Stimulated activated effector memory CD8-positive, alpha-beta T cell treated with anti-CD3 and anti-CD28 coated beads, Interleukin-12 subunit alpha, Interleukin-12 subunit beta, amount 100 ng/mL, for 72 hours (primary cell): Measurements from ENCODE around the gene CD200R1L.

Source experiments
- ATAC-seq: fragments of 150-1000 bp; cut with Tn5 transposase; 2 replicates; pipeline ENCODE4 v1.10.0; 2021
- DNase-seq, 2 donors: peaks; one replicate each; pipeline ENCODE4 v3.0.0; 2021 to 2022; ENCODE audit warnings: low spot score in 2 of 2
- H3K27ac Mint-ChIP-seq: one replicate; pipeline ENCODE4 v1.8.0; 2022; ENCODE audit warnings: mild to moderate bottlenecking, mixed read lengths
- H3K36me3 Mint-ChIP-seq: one replicate; pipeline ENCODE4 v1.8.0; 2022; ENCODE audit warnings: mild to moderate bottlenecking, mixed read lengths
- H3K4me1 Mint-ChIP-seq: one replicate; pipeline ENCODE4 v1.8.0; 2022; ENCODE audit warnings: mixed read lengths
- H3K4me3 Mint-ChIP-seq: one replicate; pipeline ENCODE4 v1.8.0; 2022; ENCODE audit warnings: mild to moderate bottlenecking, mixed read lengths
- H3K9me3 Mint-ChIP-seq: one replicate; pipeline ENCODE4 v1.8.0; 2022; ENCODE audit warnings: mixed read lengths

Gene CD200R1L

DNA sequence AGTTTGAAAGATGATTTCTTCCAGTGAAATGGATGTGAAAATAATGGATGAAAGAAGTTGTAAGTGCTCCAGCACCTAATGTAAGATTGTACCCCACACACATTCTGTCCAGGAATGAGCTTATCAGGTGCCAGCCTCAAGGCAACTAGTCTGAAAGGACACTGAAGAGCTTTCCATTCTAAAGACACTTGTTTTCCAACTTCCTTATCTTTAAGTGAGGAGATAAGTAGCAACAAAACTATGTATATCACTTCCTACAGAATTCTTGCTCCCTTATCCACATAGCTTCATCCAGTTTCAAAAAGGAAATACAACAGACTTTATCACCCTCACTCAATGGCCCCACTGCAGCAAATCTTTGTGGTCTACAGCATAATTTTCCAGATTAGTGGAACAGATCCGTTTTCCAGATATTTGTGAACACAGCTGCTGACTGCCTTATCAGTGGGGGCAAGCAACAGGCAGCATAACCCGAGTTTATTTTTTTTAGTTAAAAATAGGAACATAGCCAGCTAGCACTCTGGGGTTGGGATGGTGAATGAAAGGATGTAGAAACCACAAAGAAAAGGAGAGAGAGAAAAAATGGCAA is 60.6 kb downstream of the CD200R1L start:
- no peak overlapping the region for H3K4me3 Mint-ChIP-seq
- no peak for DNase-seq
- no peak for ATAC-seq
- H3K9me3 Mint-ChIP-seq = no peaks in the 10 kb centered on the region
- no peaks in the 10 kb centered on the region for H3K4me1 Mint-ChIP-seq
- H3K27ac Mint-ChIP-seq = no peak overlapping the region
- no peaks in the 10 kb centered on the region for H3K36me3 Mint-ChIP-seq

DNA sequence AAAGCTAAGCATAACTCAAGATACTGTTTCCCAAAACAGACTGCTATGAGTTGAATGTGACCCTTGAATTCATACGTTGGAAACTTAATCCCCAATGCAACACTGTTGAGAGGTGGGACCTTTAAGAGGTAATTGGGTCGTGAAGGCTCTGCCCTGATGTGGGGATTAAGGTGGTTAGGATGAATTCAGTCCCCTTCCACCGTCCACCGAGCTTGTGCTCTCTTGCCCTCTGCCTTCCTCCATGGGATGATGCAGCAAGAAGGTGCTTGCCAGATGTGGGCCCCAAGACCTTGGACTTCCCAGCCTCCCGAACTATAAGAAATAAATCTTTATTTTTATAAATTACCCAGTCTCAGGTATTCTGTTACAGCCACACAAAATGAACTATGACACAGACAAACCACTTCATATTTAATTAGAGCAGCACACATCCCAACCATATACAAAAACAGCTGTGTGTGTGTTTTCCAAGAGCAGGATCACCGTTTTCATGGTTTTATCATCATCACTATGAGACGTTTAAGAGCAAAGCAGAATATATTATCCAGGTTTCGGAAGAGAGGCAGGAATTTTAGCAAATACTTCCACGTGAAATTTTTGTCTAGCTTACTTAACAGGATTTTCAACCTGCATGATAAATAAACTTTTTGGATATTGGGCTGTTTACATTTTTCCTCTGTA is 61.2 kb downstream of the CD200R1L start:
- ATAC-seq (no peak), DNase-seq (no peak)
- no peaks in the 10 kb centered on the region for H3K9me3 Mint-ChIP-seq
- no peaks in the 10 kb centered on the region for H3K36me3 Mint-ChIP-seq
- H3K4me1 Mint-ChIP-seq = no peaks in the 10 kb centered on the region
- no peak overlapping the region for H3K27ac Mint-ChIP-seq
- no peak overlapping the region for H3K4me3 Mint-ChIP-seq

DNA sequence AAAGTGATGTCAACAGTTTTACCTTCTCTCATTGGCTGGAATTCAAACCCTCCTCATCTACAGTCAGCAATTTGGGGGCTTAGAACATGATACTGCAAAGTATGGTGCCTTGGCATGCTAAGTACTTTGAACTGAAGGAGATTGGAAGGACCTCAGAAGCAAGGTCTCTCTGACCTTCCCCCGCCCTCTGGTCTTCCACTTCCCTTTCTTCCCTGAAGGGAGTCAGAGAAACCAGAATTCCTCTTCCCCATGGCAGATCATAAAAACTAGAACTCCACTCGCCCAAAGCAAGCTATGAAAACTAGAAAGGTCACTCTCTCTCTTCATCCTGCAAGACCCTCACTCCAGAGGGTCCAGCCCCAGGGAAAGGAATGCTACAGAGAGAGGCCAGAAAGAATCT is 64.2 kb downstream of the CD200R1L start:
- peaks cover 9% of the 10 kb centered on the region for H3K4me1 Mint-ChIP-seq
- H3K27ac Mint-ChIP-seq = no peak overlapping the region
- no peak for ATAC-seq
- H3K9me3 Mint-ChIP-seq = no peaks in the 10 kb centered on the region
- H3K4me3 Mint-ChIP-seq = no peak overlapping the region
- H3K36me3 Mint-ChIP-seq = no peaks in the 10 kb centered on the region
- DNase-seq = peak in 1 of 2 donors; percentile 29

DNA sequence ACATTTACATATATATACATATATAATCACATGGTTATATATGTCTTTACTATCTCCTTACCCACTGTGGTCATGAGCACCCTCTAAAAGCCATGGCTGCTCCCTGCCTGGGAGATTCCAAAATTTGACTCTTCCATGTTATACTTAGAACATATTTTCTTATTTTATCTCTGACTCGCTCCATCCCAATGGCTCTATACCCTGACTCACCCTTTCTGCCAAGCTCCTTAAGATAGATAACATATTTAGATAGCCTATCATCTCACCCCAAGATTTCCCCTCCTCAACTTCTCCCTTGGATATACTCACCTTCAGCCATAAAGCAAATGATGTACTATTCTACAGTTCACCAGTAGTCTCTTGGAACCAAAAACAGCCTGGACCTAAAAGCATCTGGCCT is 65.1 kb downstream of the CD200R1L start:
- Mint-ChIP-seq H3K4me3 (no peak overlapping the region), H3K9me3 (no peaks in the 10 kb centered on the region), H3K4me1 (peaks cover 9% of the 10 kb centered on the region), H3K27ac (no peak overlapping the region), H3K36me3 (no peaks in the 10 kb centered on the region)
- no peak for DNase-seq
- ATAC-seq = no peak

DNA sequence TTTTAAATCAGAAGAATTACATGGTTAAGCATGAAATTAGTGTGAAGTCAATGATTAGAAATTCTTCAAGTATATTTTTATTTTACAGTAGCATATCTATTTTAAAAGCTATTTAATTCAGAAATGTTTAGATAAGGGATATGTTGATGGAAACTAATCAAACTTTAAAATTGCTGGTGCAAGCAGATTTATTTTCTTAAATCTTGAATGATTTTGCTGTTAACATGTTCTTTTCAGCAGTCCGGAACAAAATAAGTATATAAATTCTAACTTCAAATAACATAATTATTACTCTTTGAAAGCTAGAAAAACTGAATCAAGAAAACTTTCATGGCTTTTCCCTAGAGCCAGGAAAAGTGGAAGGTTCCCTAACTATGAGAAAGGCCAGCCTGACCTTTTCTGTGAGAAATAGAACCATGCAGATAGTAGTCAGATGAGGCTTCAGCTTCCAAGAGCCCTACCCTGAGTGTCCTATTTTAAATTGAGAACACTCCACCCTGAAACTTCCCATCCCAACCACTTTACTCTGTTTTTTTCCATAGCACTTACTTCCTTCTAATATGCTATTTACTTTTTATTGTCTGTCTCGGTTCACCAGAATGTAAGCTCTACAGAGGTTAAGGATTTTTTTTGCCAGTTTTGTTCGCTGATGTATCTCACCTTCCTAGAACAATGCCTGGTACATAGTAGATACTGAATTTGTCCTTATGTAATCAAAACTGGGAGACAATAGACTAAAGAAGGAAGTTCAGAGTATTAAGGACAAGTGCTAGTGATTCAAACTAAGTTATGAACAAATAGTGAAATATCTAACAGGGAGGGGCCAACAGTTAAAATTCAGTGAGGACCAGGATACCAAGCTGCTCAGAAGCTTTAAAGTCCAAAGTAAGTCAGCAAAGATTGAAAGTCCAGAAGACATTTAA is 66.8 kb downstream of the CD200R1L start:
- ATAC-seq = no peak
- Mint-ChIP-seq H3K4me1 (peaks cover 20% of the 10 kb centered on the region), H3K36me3 (no peaks in the 10 kb centered on the region), H3K9me3 (no peaks in the 10 kb centered on the region), H3K27ac (no peak overlapping the region), H3K4me3 (no peak overlapping the region)
- no peak for DNase-seq

DNA sequence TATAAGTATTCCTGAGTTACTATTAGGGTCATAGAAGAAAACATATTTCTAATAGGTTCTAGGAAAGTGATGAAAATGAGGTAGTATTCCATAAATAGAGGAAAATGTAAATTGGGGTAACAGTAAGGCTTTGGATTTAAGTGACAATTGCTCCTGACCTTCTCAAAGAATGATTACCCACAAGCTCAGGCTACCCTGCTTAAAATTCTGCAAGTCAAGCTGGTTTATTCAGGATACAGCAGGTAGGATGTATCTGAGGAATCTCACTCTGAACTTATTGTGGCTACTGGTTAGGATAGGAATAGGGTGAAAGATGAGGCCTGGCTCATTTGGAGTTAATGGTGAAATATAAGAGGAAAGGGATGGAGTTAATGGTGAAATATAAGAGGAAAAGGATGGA is 67.7 kb downstream of the CD200R1L start:
- Mint-ChIP-seq H3K27ac (no peak overlapping the region), H3K36me3 (no peaks in the 10 kb centered on the region), H3K4me1 (peaks cover 28% of the 10 kb centered on the region), H3K4me3 (no peak overlapping the region), H3K9me3 (no peaks in the 10 kb centered on the region)
- no peak for ATAC-seq
- DNase-seq = no peak

DNA sequence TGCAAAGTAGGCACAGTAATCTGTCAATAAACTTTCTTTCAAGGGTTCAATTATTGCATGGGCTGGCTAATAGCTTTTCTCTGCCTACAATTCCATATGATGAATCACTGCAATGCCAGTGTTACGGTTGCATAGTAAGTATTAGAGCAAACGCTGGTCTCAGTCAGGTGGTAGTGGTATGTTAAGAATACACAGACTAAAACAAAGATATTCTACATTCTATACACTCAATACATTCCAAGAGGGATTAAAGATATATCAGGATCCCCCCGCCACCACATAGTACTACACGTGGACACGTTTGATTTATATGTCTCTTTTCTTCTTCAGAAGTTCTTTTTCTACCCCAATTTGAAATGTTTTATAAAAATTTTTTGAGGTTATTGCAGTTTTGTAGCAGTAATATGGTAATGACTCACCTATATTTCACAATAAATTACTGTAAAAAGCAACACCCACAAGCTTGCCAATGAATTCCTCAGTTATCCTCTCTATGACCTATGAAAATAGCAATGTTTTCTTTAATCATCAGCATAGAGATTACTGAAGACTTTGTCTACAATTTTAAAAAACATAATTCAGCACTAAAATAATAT is 68.2 kb downstream of the CD200R1L start:
- Mint-ChIP-seq H3K36me3 (no peaks in the 10 kb centered on the region), H3K9me3 (no peaks in the 10 kb centered on the region), H3K27ac (no peak overlapping the region), H3K4me3 (no peak overlapping the region), H3K4me1 (peaks cover 32% of the 10 kb centered on the region)
- DNase-seq (no peak), ATAC-seq (no peak)

DNA sequence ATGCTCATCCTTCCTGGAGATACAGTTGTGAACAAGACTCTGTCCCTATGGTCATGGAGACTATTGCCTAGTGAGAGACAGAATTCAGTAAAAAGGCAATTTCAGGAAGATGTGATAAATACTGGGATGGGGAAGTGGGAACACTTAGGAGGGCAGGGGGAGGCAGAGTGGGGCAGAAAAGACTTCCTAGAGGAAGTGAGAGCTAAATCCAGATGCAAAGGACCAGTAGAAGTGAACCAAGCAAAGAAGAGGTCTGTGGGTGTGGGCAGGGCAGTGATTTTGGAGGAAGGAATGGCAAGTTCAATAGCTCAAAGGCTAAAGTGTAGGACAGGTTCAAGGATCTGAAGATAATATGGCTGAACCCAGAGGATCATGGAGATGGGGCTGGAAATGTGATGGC is 68.9 kb downstream of the CD200R1L start:
- Mint-ChIP-seq H3K36me3 (no peaks in the 10 kb centered on the region), H3K4me1 (peaks cover 35% of the 10 kb centered on the region), H3K27ac (no peak overlapping the region), H3K4me3 (no peak overlapping the region), H3K9me3 (no peaks in the 10 kb centered on the region)
- ATAC-seq = no peak
- DNase-seq = no peak

DNA sequence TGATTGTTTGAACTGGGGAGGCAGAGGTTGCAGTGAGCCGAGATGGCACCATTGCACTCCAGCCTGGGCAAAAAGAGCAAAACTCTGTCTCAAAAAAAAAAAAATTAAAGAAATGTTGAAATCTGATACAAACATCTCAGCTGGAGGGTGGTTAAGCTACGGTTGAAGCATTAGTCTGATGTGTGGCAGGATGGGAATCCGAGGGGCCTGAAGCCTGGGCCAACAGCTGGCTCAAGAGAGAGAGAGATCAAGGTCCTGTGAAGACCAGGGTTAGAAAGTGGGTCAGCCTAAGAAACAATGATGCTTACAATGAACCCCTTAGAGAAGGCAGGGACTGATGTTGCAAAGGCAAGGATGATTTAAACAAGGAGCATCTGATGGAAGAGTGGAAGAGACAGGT is 69.8 kb downstream of the CD200R1L start:
- DNase-seq (no peak), ATAC-seq (no peak)
- Mint-ChIP-seq H3K4me1 (peaks cover 42% of the 10 kb centered on the region), H3K9me3 (no peaks in the 10 kb centered on the region), H3K27ac (no peak overlapping the region), H3K4me3 (no peak overlapping the region), H3K36me3 (no peaks in the 10 kb centered on the region)

DNA sequence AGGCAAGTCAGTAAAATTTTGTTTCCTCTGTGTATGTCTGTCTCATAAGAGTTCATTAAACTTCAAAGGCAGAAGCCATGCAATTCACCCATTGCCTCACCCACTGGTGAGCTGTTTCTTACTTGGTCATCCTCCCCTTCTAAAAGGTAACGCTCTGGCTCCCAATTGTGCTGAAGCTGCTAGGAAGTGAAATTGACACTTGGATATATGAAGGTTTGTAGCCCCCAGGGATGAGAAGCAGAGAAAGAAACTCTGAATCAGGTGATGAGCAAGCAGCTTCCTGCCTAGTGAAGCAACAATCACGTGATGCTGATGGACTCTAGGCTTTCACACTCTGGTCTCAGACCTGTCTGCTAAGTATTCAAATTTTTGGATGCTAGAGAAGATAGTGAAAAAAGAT is 70.7 kb downstream of the CD200R1L start:
- peak overlapping the region; percentile 52 for H3K27ac Mint-ChIP-seq
- ATAC-seq (peak; percentile 60), DNase-seq (no peak)
- H3K36me3 Mint-ChIP-seq = no peaks in the 10 kb centered on the region
- peaks cover 45% of the 10 kb centered on the region for H3K4me1 Mint-ChIP-seq
- H3K9me3 Mint-ChIP-seq = no peaks in the 10 kb centered on the region
- H3K4me3 Mint-ChIP-seq = no peak overlapping the region

DNA sequence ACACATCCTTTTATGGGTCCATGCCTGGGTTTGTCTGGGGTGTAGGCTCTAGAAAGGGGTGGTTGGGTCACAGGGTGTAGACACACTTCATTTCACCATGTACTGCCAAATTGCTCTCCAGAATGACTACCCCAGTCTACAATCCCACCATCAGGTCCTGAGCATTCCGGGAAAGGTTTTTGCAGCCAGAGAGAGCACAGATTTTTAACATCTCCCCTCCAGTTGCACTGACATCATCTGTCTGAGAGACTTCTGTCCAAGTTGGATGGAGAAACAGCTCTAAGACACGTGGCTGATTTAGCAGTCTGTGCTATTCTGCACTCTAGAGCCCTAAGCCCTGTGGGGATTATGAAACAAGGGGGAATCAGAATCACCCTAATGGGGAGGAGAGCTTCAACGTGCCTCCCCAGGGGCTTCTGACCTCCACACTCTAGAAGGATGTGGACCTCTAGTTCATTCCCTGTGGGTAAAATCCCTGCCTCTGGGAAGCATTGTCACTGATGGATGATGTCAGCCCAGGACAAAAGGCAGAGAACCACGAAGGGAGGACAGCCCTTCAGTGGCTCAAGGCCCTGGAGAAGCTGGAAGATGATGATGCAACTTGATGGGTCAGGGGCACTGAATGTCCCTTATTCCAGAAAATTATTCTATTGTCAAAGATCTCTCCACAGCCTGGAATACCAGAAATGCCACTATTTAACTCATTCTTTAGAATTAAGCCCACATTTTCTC is 71.5 kb downstream of the CD200R1L start:
- DNase-seq (no peak), ATAC-seq (no peak)
- Mint-ChIP-seq H3K27ac (peak overlapping the region; percentile 52), H3K4me1 (peaks cover 53% of the 10 kb centered on the region), H3K9me3 (no peaks in the 10 kb centered on the region), H3K36me3 (no peaks in the 10 kb centered on the region), H3K4me3 (no peak overlapping the region)

DNA sequence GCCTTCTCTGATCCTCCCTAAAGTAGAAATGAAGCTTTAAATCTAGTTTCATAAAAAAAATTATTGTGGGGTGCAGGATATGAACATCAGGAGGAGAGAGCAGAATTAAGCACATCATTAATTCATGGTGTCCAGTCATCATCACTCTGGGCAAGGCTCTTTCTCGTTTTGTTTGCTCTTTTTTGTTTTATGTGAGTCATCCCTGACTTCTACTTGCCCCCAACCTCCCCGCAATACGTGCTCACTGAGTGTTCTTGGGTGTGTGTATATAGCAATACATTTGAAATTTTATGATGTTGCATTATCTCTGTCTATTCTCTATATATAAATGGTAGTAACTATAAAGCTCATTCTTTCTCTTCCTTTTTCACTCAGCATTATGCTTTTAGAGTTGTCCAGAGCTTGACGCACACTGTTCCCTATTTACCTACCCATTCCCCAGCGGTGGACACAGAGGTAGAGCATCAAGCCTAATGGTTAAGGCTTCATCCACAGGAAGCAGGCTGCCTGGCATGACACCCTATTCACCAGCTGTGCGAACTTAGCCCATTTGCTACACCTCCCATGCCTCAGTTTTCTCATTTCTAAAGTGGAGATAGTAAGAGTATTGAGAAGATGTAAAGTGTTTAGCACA is 72.3 kb downstream of the CD200R1L start:
- Mint-ChIP-seq H3K4me3 (peak overlapping the region; percentile 44), H3K4me1 (peaks cover 59% of the 10 kb centered on the region), H3K36me3 (no peaks in the 10 kb centered on the region), H3K27ac (peak overlapping the region; percentile 84), H3K9me3 (no peaks in the 10 kb centered on the region)
- no peak for DNase-seq
- peak; percentile 81 for ATAC-seq

DNA sequence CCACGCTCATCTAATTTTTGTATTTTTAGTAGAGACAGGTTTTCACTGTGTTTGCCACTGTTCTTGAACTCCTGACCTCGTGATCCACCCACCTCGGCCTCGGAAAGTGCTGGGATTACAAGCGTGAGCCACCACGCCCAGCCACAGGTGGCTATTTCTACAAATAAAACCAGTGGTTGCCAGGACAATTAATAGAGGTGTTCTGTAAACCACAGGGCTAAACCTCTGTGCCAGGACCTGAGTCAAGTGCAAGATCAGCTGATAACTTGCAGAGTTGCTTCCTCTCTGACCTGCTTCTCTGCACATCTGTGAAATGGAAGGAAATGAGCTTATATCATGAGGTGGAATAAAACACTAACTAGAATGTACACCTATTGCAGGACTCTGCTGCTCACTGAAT is 72.8 kb downstream of the CD200R1L start:
- Mint-ChIP-seq H3K36me3 (no peaks in the 10 kb centered on the region), H3K9me3 (no peaks in the 10 kb centered on the region), H3K4me3 (peak overlapping the region; percentile 44), H3K27ac (peak overlapping the region; percentile 84), H3K4me1 (peaks cover 65% of the 10 kb centered on the region)
- DNase-seq (peak in 1 of 2 donors; percentile 62), ATAC-seq (peak; percentile 65)

DNA sequence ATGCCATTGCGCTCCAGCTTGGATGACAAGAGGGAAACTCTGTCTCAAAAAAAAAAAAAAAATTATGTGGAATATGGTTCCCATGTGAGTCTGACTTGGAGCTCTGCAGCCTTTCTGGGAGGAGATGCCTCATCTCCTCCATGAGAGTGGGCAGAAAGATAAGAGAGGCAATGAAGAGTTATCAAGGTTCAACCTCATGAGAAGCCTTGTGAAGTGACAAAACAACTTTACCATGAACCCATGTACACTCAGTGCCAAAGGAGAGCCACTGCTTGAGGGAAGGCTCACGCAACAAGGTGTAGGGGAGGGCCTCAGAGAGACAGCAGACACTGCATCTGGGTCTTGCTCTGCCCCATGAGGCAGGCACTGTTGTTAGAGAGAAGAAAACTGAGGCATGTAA is 75.7 kb downstream of the CD200R1L start:
- H3K4me1 Mint-ChIP-seq = peaks cover 55% of the 10 kb centered on the region
- DNase-seq (no peak), ATAC-seq (no peak)
- H3K4me3 Mint-ChIP-seq = no peak overlapping the region
- no peak overlapping the region for H3K27ac Mint-ChIP-seq
- no peaks in the 10 kb centered on the region for H3K36me3 Mint-ChIP-seq
- H3K9me3 Mint-ChIP-seq = no peaks in the 10 kb centered on the region
